ENCODE results near the gene LRFN5.

LRFN5 gene

GRCh38 chr14:41868396-41868795 is 261.7 kb downstream of the LRFN5 start:
- Histone ChIP-seq H3K27ac (ENCODE audit: extremely low read depth, low read depth, low read length) (no peak overlapping the region), H3K36me3 (ENCODE audit: control insufficient read depth in 2 of 2, insufficient read depth in 1 of 2, low read length in 2 of 2) (no peaks in the 10 kb centered on the region), H3K4me3 (ENCODE audit: low read depth, low read length) (no peak overlapping the region), H3K4me1 (ENCODE audit: control insufficient read depth, insufficient read depth, low read length) (no peaks in the 10 kb centered on the region), H3K9me3 (ENCODE audit: control insufficient read depth, insufficient read depth, low read depth, low read length) (no peaks in the 10 kb centered on the region)
- ChIA-PET POLR2A (no interaction called here), CTCF (no interaction called here)
- TF ChIP-seq ZNF354C (tag by site-specific recombination; IDR thresholded peaks at IDR 0.05; ENCODE audit: borderline replicate concordance, low read depth) (no peak), ZNF211 (tag by site-specific recombination; IDR thresholded peaks at IDR 0.05; ENCODE audit: low read depth) (no peak), HOXC10 (CRISPR knock-in tag; IDR thresholded peaks at IDR 0.05) (no peak), BCL11A (tag by site-specific recombination; IDR thresholded peaks at IDR 0.05; ENCODE audit: low read depth) (no peak), ZNF791 (tag by site-specific recombination; IDR thresholded peaks at IDR 0.05) (no peak), KLF16 (tag by site-specific recombination; IDR thresholded peaks at IDR 0.05) (no peak), ZNF404 (tag by site-specific recombination; IDR thresholded peaks at IDR 0.05) (no peak), ZBTB44 (tag by site-specific recombination; IDR thresholded peaks at IDR 0.05) (no peak), ZBTB6 (tag by site-specific recombination; IDR thresholded peaks at IDR 0.05) (no peak), ZNF488 (tag by site-specific recombination; IDR thresholded peaks at IDR 0.05) (no peak), YY1 (tag by site-specific recombination; IDR thresholded peaks at IDR 0.05) (no peak), KLF1 (tag by site-specific recombination; IDR thresholded peaks at IDR 0.05) (no peak), ZNF18 (tag by site-specific recombination; IDR thresholded peaks at IDR 0.05) (no peak), ZNF654 (tag by site-specific recombination; IDR thresholded peaks at IDR 0.05; ENCODE audit: low read depth) (no peak), ZEB2 (tag by site-specific recombination; IDR thresholded peaks at IDR 0.05) (no peak), KLF10 (tag by site-specific recombination; IDR thresholded peaks at IDR 0.05) (no peak), ZNF175 (tag by site-specific recombination; IDR thresholded peaks at IDR 0.05) (no peak), ZNF19 (tag by site-specific recombination; IDR thresholded peaks at IDR 0.05; ENCODE audit: low read depth) (no peak), GLI4 (tag by site-specific recombination; IDR thresholded peaks at IDR 0.05) (no peak)

- Histone ChIP-seq H3K27ac (ENCODE audit: extremely low read depth, low read depth, low read length) (no peak overlapping the region), H3K36me3 (ENCODE audit: control insufficient read depth in 2 of 2, insufficient read depth in 1 of 2, low read length in 2 of 2) (no peaks in the 10 kb centered on the region), H3K4me1 (ENCODE audit: control insufficient read depth, insufficient read depth, low read length) (no peaks in the 10 kb centered on the region), H3K9me3 (ENCODE audit: control insufficient read depth, insufficient read depth, low read depth, low read length) (no peaks in the 10 kb centered on the region), H3K4me3 (ENCODE audit: low read depth, low read length) (no peak overlapping the region)
- POLR2A ChIA-PET: no interaction called here
- CTCF ChIA-PET: interaction anchor here (0.6 to 0.9 kb wide), 2 partner anchors 24 to 193 kb away, joined by 3 to 4 read pairs; no protein-coding TSS in a partner anchor
- TF ChIP-seq ZBTB48 (tag by site-specific recombination; IDR thresholded peaks at IDR 0.05) (no peak), ZNF530 (tag by site-specific recombination; IDR thresholded peaks at IDR 0.05; ENCODE audit: low read depth) (no peak)
Observed at GRCh38 chr14:41872931-41873685, 266.4 kb downstream of the LRFN5 start.

Measured in HEK293 (cell line).